ENCODE measurements around the gene SLC25A51.
"Not testable (repeated sequence)": the region's sequence is repeated elsewhere in the genome, so short reads cannot be mapped to it uniquely, and the experiment has no call there.

Gene SLC25A51

DNA sequence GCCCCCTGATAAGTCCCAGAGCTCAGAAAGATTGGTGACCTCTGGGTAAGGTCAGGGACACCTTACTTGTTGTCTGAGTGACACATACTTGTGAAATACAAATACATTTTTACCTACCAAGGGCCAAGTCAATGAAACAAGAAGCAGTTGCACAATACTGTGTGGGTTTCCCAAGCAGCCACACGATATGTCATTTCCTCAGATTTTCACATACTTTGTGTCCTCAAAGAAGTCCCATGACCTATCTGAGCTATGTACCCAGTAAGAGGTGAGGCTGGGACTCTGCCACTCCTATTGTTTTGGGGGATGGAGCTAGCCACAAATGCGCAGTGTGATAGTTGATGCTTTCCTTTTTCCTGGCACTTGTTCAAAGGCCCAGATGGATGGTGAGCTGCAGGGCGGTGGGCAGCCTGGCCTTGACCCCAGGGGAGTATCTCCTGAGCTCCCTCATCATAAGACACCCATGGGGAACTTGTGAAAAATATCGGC lies 4.8 kb upstream of the SLC25A51 start:
- no peak overlapping the region for H3K4me3 ChIP-seq (ENCODE audit: low read length)
- DNase-seq (ENCODE audit: low read depth, low spot score) = no peak

DNA sequence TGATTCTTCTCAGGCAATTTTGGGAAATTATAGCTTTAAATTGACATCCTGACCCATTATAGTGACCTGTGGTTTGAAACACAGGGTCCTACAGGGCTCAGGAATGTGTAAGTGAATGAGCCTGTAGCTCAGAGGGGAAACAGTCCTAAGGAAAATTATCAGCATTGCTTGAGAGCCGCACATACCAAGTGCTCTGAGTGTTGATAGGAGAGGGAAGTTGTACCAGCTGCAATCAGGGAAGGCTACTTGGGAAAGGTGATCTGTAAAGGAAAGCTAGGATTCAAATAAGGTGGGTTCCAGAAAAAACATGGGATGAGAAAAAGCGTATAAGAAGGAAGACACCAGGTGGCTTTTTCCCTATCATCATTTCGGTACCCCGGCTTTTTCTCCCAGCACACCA lies 4.4 kb upstream of the SLC25A51 start:
- no peak overlapping the region for H3K4me3 ChIP-seq (ENCODE audit: low read length)

DNA sequence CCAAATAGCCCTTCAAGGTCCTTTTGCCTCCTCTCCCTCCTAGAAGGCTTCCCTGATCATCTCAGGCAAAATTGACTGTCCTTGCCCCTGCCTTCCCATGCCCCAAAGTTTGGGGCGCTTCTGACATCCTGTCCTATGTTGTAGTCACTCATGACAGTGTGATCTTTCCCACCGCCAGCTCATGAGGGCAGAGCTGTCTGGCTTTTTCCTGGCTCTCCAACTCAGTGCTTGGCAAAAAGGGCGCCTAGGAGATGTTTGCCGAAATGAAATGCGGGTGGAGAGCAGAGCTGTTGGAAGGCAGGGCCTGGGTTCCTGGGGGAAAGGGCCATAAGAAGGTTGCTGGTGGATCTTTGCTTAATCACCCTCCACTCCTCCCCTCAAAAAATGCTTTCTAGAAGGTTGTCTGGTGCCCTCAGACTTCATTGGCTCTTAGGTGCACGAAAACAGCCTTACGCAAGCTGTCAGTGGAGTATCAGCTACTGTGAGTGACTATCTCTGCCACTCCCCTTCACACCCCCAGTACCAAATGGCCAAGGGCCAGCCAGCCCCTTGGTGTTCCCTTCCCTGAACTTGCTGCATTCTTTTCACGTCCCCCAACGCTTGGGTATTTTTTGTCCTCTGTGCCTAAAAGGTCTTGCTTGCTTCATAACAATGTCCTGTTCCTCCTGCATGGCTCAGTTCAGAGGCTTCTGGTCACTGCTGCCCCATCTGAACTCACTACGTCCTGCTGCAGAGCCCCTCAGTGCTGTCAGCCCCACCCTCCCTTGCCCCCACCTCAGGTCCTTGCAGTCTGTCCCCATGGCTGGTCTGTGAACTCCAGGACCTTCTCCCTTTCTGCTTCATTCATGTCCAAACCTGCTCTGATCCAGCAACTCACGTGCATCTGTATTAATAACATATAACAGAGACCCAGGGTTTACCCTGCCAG lies 2.6 kb upstream of the SLC25A51 start:
- no peak overlapping the region for H3K4me3 ChIP-seq (ENCODE audit: low read length)
- no peak for DNase-seq (ENCODE audit: low read depth, low spot score)

More for the DNA sequence above, 4.4 kb upstream of the SLC25A51 start:
- DNase-seq (ENCODE audit: low read depth, low spot score) = no peak

DNA sequence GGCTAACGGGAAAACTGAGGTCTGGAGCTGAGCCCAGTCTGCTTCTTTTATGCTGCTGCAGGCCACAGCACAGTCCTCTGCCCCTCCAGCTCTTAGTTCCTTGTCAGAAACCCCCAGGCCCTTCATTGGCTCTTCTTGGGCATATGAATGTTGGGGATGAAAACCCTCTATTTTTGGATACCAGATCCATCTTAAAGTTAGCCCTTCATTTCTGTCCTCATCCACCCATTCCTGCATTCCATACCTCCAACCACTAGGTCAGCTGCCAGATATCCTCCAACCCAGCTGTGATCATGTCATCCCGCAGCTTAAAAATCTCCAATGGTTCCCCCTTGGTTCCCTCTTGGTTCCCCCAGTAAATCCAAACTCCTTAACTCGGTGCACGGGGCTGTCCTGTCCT lies 1.8 kb upstream of the SLC25A51 start:
- no peak for DNase-seq (ENCODE audit: low read depth, low spot score)
- H3K4me3 ChIP-seq (ENCODE audit: low read length) = no peak overlapping the region

DNA sequence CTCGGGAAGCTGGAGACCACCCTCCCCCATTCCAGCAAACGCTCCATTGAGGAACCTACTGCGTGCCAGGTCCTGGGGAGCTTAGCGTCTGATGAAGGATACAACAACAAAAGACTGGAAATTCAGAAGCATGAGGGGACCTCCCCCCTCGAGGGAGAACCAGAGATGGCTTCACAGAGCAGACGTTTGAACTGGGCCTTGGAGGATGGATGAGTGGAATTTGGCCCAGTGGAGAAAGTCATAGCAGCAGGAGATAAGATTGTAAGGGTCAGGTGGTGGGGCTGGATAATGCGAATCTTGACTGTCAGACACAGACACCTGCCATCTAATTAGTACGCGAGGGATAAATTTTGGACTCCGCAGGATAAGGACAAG lies 1.2 kb upstream of the SLC25A51 start:
- no peak overlapping the region; the same call in 1 of the 2 replicates for H3K4me3 ChIP-seq (ENCODE audit: low read length)
- DNase-seq (ENCODE audit: low read depth, low spot score) = no peak

DNA sequence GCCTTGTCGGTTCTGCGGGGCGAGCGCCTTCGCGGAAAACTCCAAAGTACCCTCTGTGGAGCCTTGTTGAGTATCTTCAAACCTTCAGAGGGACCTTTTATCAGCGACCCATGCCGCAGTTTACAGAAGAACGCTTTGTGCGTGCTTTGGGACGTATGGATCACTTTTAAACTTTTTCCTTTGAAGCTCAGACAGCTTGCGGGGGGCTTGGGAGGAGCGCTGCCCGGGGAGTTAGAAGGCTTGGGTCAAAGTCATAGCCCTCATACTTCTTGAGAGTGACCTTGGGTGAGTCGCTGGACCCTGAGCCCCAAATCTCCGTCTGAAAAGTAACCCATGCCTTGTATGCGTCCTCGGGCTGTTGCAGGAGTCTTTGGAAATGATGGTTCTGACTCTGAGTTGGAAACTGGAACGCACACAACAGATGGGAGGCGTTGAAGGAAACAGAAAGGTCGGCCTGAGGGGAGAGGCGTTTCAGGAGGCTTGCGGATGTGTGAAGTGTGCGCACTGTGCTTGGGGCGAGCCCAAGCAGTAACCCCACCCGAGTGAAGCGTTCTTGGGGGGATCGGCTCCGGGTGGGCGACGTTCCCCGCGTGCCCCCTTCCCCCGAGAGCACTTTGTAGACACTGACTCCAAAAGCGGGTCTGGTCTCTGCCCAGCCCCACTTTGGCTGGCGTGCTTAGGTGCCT lies 661 bp upstream of the SLC25A51 start:
- H3K4me3 ChIP-seq (ENCODE audit: low read length) = peak overlapping the region; percentile 86
- no peak for DNase-seq (ENCODE audit: low read depth, low spot score)

DNA sequence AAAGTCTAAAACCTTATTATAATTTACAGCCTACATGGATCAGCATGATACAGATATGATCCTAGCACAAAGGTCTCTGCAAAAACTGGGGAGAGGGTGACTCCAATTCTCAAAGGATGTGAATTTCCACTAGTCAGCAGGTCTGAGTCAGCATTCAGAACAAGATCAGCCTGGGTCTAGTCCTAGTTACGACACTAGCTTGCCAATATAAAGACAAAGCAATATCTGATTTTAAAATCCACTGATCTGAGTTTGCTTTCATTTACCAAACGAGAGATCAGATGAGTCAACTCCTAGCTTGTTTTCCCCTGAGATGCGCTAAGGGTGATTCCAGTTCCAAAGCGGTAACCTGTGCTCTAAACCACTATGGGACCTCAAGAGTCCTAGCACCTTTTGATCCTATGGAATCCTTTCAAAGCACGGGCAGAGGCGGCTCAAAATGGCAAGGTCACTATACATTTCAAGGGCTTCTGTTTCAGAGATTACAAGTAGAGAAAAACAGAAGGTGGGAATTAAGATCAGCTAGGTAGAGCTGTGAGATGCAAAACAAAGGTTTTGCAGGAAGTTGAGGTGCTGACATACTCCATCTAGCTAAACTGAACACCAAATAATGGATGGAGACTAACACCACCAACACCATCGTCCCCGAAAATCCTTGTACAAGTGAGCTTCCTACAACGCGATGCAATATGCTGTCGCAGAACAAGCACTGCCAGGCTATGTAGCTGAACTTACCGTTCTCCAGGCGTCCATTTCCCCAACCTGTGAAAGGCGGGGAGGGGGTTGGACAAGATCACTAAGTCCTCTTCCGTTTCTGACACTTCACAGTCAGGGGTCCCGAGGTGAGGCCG lies 906 bp downstream of the SLC25A51 start:
- H3K4me3 ChIP-seq (ENCODE audit: low read length) = peak overlapping the region; percentile 86
- no peak for DNase-seq (ENCODE audit: low read depth, low spot score)

DNA sequence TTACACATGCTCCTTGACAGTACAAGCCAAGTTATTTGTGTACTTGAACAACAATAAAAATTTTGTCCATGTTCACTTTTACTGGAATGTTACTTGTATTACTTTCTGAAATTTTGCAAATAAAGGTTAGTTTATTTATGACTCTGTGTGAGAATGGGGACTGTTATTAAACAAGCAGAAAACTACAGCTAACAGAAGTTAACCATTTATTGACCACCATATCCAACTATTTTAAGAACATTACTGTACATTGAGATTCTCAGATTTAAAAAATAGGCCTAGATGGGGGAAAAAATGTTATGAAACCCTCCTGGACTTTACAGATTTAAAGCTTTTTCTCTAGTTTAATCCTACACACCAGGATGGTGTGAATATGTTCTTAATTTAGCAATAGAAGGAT lies 1.8 kb downstream of the SLC25A51 start:
- H3K4me3 ChIP-seq (ENCODE audit: low read length) = no peak overlapping the region
- DNase-seq (ENCODE audit: low read depth, low spot score) = no peak

DNA sequence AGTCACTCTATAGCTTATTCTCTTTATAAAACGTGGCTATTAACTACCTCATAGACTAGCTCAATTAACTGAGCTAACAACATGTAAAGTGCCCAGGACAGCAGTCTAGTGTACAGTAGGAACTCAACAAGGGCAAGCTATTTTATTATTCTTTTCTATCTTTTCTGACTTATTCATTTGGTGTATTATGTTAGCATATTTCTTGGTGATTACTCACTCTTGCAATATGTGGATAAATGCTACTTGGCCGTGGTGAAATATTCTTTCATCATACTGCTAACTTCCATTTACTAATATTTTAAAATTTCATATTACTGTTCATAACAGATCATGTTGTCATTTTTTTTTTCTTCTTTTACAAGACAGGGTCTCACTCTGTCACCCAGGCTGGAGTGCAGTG lies 4.9 kb downstream of the SLC25A51 start:
- no peak for DNase-seq (ENCODE audit: low read depth, low spot score)

DNA sequence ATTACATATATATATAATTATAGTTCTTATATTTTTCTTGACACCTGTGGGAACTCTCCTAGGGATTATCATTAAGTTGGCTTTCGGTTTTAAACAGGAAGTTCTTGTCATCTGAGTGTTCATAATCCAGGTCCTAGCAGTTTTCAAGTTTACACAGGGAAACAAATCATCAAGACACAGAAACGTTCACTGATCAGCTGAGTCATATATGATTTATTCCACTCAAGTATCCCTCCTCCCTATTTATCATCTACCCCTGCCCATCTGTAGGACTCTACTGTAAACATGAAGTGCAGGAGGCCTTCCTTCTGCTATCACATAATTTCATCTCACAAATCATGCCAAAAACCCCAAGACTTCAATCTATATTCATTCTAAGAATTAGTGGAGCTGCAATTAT lies 6.3 kb downstream of the SLC25A51 start:
- no peak overlapping the region for H3K4me3 ChIP-seq (ENCODE audit: low read length)

More for the DNA sequence above, 4.9 kb downstream of the SLC25A51 start:
- no peak overlapping the region for H3K4me3 ChIP-seq (ENCODE audit: low read length)

DNA sequence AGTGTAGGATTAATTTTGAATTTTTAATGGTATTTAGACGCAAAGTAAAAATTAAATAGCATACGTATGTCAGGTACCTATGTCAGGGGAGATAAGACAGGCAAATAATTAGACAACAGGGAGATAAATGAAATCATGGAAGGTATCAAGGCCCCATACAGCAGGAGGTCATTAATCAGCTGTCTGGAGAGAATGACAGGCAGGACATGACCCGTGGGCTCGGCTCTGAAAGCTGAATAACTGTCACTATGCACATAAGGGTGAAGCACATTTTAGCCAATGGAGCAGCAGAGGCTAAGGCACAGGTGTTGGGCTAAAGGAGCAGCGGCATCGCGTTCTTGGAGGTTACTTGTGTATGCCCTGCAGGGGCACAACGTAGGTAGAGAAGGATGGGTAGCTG lies 11.9 kb downstream of the SLC25A51 start:
- no peak overlapping the region for H3K4me3 ChIP-seq (ENCODE audit: low read length)
- DNase-seq (ENCODE audit: low read depth, low spot score) = no peak

More for the DNA sequence above, 6.3 kb downstream of the SLC25A51 start:
- DNase-seq (ENCODE audit: low read depth, low spot score) = no peak

DNA sequence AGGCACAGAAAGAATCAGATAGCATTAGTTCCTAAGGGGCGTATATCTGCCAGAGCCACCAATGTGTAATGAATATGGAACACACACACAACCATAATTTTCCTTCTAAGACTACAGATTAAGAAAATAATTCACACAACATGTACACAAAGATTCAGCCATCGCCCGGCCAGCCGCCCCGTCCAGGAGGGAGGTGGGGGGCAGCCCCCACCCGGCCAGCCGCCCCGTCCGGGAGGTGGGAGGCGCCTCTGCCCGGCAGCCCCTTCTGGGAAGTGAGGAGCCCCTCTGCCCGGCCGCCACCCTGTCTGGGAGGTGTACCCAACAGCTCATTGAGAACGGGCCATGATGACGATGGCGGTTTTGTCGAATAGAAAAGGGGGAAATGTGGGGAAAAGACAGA lies 12.9 kb downstream of the SLC25A51 start:
- H3K4me3 ChIP-seq (ENCODE audit: low read length); DNase-seq (ENCODE audit: low read depth, low spot score): not testable (repeated sequence)

DNA sequence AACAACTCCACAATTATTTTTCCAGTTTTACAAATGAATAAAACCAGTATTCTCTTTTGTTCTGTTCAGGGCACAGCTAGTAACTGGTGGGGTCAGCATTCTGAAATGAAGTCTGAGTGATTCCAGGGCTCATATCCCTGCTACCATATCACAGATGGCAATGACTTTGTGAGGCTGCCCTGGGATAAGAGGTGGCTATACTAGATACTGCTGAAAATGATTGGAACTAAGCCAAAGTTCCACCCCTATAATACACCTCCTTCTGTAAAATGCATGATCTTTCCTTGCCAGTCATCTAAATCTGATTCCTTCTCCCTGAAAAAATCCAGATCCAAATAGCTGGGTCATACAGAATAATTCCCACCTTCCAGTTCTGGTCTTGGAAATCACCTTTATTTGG lies 14.4 kb downstream of the SLC25A51 start:
- no peak overlapping the region for H3K4me3 ChIP-seq (ENCODE audit: low read length)
- DNase-seq (ENCODE audit: low read depth, low spot score) = no peak

DNA sequence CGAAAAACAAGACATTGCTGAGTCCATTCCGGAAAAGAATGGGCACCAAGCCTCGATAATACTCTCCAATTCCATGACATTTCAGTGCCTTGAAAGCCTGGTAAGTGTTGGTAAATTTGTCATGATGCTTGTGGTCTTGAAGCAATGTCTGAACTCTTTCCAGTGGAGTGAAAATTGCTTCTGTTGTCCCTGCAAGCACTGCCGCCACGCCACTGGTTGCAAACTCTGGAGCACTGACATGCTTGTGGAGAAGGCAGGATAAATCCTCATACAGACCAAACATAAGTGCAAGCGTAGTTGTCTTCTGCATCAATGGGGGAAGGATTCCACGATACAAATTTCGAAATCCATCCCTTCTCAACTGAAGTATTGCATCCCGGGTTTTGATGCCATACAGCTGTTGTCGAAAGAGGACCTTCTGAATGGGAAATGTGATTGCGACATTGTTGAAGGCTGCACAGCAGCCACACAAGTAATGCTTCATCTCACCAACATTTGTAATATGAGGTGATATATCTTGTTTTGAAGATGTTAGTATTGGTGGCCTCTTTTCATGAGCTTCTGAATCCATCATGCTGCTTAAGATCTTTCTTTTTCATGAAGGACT lies 15.8 kb downstream of the SLC25A51 start:
- not testable (repeated sequence) for DNase-seq (ENCODE audit: low read depth, low spot score)

DNA sequence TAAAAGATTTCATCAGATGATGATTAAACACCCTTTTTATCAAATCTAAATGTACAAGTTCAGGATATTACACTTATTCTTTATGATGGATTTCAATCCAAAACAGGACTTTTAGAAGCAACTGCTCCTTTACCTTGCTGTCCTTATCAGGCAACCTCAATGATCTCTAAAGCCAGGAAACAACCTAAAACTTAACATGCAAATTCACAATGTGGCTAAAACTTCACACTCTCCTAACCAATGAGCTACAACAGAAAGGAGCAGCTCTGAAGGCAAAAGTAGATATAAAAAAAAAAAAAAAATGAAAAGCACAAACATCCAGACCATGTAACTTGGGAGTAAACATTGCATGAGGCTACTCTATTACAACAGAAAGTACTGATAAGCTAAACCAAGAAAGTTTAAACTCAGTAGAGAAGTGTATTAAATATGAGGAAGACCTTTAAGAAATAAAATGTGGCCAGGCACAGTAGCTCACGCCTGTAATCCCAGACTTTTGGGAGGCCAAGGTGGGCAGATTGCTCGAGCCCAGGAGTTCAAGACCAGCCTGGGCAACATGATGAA lies 22.9 kb downstream of the SLC25A51 start:
- no peak for DNase-seq (ENCODE audit: low read depth, low spot score)
- H3K4me3 ChIP-seq (ENCODE audit: low read length) = no peak overlapping the region

More for the DNA sequence above, 15.8 kb downstream of the SLC25A51 start:
- H3K4me3 ChIP-seq (ENCODE audit: low read length) = not testable (repeated sequence)

DNA sequence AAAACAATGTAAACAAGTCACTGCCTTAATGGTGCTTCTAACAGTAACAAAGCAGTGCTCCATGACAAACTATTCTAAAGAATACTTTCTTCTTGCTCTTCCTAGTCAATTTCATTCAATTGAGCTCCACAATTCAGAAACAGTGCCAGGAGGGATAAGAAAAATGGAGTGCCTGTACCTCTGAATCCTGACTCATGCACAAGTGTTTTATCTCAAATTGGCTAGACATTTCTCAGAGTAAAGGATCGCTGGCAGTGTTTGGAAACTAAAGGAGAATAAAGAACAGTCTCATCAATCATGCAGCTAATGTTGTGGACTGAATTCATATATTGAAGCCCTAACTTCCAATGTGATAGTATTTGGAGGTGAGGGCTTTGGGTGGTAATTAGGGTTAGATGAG lies 27.6 kb downstream of the SLC25A51 start:
- DNase-seq (ENCODE audit: low read depth, low spot score) = no peak
- H3K4me3 ChIP-seq (ENCODE audit: low read length) = no peak overlapping the region

DNA sequence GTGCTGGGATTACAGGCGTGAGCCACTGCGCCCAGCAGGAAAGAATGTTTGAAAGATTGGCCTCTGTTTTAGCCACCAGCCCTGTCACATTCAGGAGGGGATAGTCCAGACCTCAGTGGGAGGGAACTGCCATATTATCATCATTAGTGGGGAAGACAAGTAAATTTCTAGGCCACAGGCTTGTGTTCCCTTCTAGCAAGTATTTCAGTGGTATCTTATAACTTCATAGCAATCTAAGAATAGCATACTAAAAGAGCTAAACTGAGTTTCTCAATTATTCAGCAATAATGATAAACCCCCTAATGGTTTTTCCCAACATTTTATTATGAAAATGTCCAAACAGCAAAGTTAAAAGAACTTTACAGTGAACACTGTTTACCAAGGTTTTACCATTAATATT lies 30.0 kb downstream of the SLC25A51 start:
- DNase-seq (ENCODE audit: low read depth, low spot score) = no peak

DNA sequence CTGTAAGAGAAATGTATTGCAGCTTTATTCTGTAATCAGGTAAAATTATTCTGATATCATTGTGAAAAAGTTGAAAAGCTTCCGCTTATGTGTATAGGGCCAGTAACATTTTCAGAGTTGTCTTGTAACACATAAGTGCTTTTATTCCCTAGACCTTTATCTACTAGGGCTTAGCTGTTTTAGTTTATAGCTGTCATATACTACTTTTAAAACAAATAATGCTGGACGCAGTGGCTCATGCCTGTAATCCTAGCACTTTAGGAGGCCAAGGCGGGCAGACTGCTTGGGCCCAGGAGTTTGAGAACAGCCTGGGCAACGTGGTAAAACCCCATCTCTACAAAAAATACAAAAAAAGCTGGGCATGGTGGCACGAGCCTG lies 33.1 kb downstream of the SLC25A51 start:
- no peak overlapping the region for H3K4me3 ChIP-seq (ENCODE audit: low read length)
- no peak for DNase-seq (ENCODE audit: low read depth, low spot score)

More for the DNA sequence above, 30.0 kb downstream of the SLC25A51 start:
- H3K4me3 ChIP-seq (ENCODE audit: low read length) = no peak overlapping the region
